GM18508 (cell line): ENCODE results near the gene CREBL2.
"Not testable (repeated sequence)": the region's sequence is repeated elsewhere in the genome, so short reads cannot be mapped to it uniquely, and the experiment has no call there.

Experiments used
- ATAC-seq: cut with Tn5 transposase; IDR thresholded peaks from one replicate; pipeline ENCODE4 v1.9.1; 2021; ENCODE audit warnings: moderate number of reproducible peaks; ENCODE audit not compliant: insufficient read depth, unreplicated experiment

CREBL2 gene

DNA sequence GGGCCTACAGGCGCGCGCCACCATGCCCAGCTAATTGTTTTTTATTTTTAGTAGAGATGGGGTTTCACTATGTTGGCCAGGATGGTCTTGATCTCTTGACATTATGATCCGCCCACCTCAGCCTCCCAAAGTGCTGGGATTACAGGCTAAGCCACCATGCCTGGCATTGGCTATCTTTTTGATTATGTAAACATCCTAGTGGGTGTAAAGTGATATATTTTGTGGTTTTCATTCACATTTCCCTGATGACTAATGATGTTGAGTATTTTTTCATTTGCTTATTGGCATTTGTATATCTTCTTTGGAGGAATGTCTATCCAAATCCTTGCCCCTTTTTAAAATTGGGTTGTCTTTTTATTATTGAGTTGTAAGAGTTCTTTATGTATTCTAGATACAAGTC is 16.3 kb downstream of the CREBL2 start:
- no peak for ATAC-seq

DNA sequence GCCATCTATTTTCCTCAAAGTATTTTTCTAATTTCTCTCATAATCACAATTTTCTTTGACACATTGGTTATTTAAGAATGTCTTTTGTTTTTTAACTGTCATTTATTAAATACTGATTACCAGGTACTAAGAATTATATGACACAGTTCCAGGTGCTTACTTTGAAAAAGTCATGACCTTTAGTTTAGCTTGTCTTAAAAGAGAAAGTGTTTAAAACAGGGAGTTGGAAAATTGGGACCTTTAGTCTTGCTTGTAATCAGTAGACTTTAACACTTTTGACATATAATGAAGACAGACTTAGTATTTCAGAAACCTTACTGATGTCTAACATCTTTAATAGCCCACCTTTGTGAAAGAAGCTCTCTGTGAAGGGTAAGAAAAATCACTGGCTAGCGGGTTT is 19.2 kb downstream of the CREBL2 start:
- no peak for ATAC-seq

- ATAC-seq: no peak
These were observed 24.0 kb downstream of the CREBL2 start for GRCh38 chr12:12635651-12636050.

GRCh38 chr12:12636641-12637040 is 25.0 kb downstream of the CREBL2 start:
- no peak for ATAC-seq

DNA sequence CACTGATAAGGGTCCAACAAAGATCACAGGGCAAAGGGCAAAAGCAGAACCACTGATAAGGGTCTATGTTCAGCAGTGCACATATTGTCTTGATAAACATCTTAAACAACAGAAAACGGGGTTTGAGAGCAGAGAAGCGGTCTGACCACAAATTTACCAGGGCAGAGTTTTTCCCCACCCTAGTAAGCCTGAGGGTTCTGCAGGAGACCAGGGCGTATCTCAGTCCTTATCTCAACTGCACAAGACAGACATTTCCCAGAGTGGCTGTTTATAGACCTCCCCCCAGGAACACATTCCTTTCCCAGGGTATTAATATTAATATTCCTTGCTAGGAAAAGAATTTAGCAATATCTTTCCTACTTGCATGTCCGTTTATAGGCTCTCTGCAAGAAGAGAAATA is 28.3 kb downstream of the CREBL2 start:
- ATAC-seq: not testable (repeated sequence)

GRCh38 chr12:12641650-12642049 is 30.0 kb downstream of the CREBL2 start:
- ATAC-seq: no peak

- ATAC-seq: no peak
These were observed 31.2 kb downstream of the CREBL2 start for GRCh38 chr12:12642916-12643315.

- no peak for ATAC-seq
These were observed 33.8 kb downstream of the CREBL2 start for GRCh38 chr12:12645485-12645884.

GRCh38 chr12:12645968-12646367 is 34.3 kb downstream of the CREBL2 start:
- peak; percentile 62 for ATAC-seq

- ATAC-seq: no peak
These were observed 34.9 kb downstream of the CREBL2 start for GRCh38 chr12:12646483-12647072.

GRCh38 chr12:12648284-12648683 is 36.6 kb downstream of the CREBL2 start:
- ATAC-seq: no peak

DNA sequence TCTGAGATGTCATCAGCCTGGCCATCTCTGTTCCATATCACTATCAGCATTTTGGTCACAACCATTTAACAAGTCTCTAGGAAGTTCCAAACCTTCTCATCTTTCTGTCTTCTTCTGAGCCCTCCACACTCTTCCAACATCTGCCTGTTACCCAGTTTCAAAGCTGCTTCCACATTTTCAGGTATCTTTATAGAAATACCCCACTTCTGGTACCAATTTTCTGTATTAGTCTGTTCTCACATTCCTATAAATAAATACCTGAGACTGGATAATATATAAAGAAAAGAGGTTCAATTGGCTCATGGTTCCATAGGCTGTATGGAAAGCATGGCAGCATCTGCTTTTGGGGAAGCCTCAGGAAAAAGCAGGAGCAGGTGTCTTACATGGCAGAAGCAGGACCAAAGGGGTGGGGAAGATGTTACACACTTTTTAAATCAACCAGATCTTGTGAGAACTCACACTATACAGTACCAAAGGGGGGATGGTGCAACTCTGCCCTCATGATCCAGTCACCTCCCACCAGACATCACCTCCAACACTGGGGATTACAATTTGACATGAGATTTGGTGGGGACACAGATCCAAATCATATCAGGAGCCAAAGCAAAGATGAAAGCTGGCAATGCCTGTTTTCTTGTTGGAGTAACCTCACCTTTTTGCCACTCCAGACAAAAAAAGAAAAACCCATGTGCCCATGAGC is 37.4 kb downstream of the CREBL2 start:
- ATAC-seq: no peak

DNA sequence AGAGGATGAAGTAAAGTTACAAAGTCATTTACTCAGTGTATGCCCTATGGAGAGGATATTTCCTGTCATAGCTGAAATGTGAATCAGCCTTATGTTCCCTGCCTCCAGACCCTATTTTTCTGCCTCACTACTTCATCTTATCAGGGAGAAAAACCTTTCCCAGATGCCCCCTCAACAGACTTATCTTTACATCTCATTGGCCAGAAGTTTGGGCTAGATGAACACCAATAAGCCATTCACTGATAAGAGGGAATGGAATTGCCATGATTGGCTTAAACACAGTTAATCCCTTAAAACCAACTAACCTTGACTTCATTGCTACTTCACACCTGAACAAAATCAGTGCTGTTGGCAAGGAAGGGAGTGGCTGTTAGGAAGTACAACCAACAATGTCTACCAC is 40.1 kb downstream of the CREBL2 start:
- ATAC-seq: no peak

GRCh38 chr12:12652704-12653103 is 41.0 kb downstream of the CREBL2 start:
- ATAC-seq: not testable (repeated sequence)

- no peak for ATAC-seq
These were observed 42.2 kb downstream of the CREBL2 start for GRCh38 chr12:12653922-12654321.

DNA sequence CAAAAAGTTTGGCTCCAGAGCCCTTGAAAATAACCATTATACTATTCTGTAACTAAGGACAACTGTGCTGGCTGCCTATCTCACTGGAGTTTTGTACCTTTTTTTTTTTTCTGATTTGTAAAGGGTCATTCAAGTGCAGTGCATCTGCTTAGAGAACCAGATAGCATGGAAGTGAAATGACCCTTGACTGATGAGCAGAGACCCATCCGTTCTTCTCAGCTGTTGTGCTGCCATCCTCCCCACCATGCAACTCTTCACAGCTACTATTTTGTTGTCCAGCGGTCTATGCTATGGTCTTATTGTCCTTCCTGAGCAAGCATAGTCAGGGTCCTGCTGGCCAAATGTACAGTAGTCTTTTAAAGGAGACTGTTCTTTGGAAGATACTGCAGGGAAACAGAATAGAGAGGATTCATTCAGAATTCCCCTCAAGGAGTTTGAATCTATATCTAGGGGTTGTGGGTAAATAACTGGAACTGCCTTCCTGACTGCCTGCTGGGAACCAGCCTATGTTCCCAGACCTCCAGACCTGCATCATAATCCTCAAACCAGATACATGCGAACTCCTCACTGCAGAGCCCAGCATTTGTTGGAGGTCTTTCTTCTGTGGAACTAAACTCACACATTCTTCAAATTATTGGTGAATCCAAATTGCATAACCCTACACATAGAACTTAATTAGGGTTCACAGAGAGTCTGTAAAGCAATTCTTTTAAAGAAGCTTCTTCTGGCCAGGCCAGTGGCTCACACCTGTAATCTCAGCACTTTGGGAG is 43.2 kb downstream of the CREBL2 start:
- ATAC-seq: no peak

- ATAC-seq: no peak
These were observed 48.5 kb downstream of the CREBL2 start for GRCh38 chr12:12660201-12660600.

- no peak for ATAC-seq
These were observed 49.6 kb downstream of the CREBL2 start for GRCh38 chr12:12661086-12661856.

DNA sequence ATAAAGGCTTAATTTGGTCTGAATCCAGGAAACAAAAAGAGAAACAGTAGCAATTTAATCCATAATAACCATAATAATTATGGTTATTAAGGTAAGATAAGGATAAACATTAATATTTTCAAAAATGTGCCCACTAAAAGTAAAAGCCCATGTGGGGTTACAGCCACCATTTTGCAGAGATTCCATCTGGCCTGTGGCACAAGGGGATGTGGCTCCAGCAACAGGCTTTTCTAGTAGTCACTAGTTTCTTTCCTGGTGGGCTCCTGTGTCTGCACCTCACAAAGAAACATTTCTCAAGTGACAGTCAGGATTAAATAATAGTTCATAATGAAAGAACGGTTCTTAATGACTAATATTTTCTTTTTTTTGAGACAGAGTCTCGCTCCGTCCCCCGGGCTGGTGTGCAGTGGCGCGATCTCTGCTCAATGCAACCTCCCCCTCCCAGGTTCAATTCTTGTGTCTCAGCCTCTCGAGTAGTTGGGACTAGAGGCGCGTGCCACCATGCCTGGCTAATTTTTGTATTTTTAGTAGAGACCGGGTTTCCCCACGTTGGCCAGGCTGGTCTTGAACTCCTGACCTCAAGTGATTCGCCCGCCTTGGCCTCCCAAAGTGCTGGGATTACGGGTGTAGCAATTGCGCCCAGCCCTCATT is 52.1 kb downstream of the CREBL2 start:
- no peak for ATAC-seq

DNA sequence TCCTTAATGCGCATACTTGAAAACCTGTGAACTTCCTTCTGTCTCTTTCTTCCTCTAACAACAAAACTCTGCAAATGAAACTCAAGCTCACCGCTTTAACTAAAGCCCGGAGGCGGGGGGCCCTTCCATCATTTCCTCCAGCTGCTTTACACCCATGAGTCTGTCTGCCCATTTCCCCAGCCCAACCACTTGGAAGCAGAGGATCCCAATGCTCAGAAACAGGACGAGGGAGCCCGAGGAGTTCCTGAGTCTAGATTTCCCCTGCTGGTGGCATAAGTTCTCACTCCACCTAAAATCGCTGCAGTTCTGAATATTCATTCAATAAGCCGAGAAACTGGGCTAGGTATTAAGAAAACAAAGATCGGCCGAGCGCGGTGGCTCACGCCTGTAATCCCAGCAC is 53.5 kb downstream of the CREBL2 start:
- ATAC-seq: no peak
